ENCODE results near the gene THNSL1. TPM values are rescaled to one million over a fixed set of nuclear protein-coding genes. Genes with fewer than 3 reads are reported as not detected.

Gene THNSL1
- total and polyA plus RNA-seq, 2 of the 8 experiments (the other 6 are each of a cell fraction or from before 2014, with no cell fraction given) = 1.4 to 3.1 TPM

DNA sequence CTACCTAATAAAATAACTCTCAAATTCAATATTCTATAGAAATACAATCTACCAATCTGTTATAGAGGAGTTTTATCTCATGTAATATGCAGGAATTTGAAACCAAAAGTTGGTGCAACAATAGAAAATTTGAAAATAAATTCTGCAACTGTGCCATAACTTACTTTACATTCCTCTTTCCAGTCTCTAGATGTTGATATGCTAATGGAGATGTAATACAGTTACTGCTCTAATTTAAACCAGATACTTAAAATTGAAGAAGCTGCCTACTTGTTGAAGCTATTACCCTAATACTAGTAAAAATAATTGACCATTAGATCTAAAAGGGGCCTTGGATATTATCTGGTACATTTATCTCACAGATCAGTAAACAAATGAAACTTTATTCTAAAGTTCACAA lies 1.8 kb upstream of the THNSL1 start:
- Histone ChIP-seq H4K20me1 (replicated peaks in 1 of 2; ENCODE audit: control insufficient read depth in 1 of 2, insufficient read depth in 2 of 2, low read length in 2 of 2) (no peaks in the 10 kb centered on the region), H2AFZ (ENCODE audit: low read length) (no peak overlapping the region), H3K9me3 (ENCODE audit: insufficient read depth in 2 of 2, low read depth in 1 of 2, low read length in 1 of 2) (no peaks in the 10 kb centered on the region), H3K79me1 (ENCODE audit: low read depth, low read length) (no peaks in the 10 kb centered on the region), H3K4me3 (ENCODE audit: extremely low read depth in 1 of 4, insufficient read depth in 2 of 4, low read depth in 3 of 4, low read length in 4 of 4) (no peak overlapping the region), H3K79me2 (ENCODE audit: control insufficient read depth in 1 of 2, insufficient read depth in 2 of 2, low read length in 2 of 2) (no peaks in the 10 kb centered on the region), H3K4me1 (replicated peaks in 1 of 4; ENCODE audit: control insufficient read depth in 3 of 4, insufficient read depth in 4 of 4, low read length in 3 of 4) (peaks cover 0 to 3% (median 0%) of the 10 kb centered on the region in 4 experiments; a peak in 2 of 7 replicates), H2AK5ac (ENCODE audit: low read depth, low read length) (no peak overlapping the region), H3K14ac (ENCODE audit: insufficient read length) (no peak overlapping the region), H3K27ac (ENCODE audit: low read depth, low read length) (no peak overlapping the region), H3K9ac (replicated peaks in 1 of 4; ENCODE audit: extremely low read depth in 1 of 4, low read depth in 3 of 4, low read length in 3 of 4) (no peak overlapping the region), H3K27me3 (replicated peaks in 1 of 4; ENCODE audit: control insufficient read depth in 3 of 4, extremely low read depth in 1 of 4, insufficient read depth in 3 of 4, low read length in 3 of 4) (no peaks in the 10 kb centered on the region), H3K4ac (replicated peaks; ENCODE audit: insufficient read length, low read depth, low read length) (no peak overlapping the region), H2BK5ac (ENCODE audit: low read depth, low read length) (no peak overlapping the region), H4K91ac (replicated peaks; ENCODE audit: insufficient read length, low read length) (no peak overlapping the region), H3K4me2 (ENCODE audit: insufficient read depth in 1 of 2, low read depth in 2 of 2, low read length in 2 of 2) (no peak overlapping the region), H3K23me2 (ENCODE audit: low read depth, low read length) (peaks cover 7% of the 10 kb centered on the region), H2BK120ac (replicated peaks; ENCODE audit: low read depth, low read length) (no peak overlapping the region), H3K56ac (replicated peaks; ENCODE audit: insufficient read length, low read depth, low read length) (no peak overlapping the region), H4K8ac (ENCODE audit: extremely low read depth, insufficient read depth, low read length) (no peak overlapping the region), H3K23ac (ENCODE audit: insufficient read length) (no peak overlapping the region), H2BK12ac (ENCODE audit: low read depth, low read length) (no peak overlapping the region), H4K5ac (ENCODE audit: insufficient read length, low read depth, low read length) (no peak overlapping the region), H3K18ac (ENCODE audit: extremely low read depth, low read length) (no peak overlapping the region), H2BK20ac (ENCODE audit: low read length) (no peak overlapping the region), H2BK15ac (ENCODE audit: low read length) (no peak overlapping the region), H3K36me3 (ENCODE audit: control insufficient read depth in 2 of 4, insufficient read depth in 4 of 4, low read length in 3 of 4) (no peaks in the 10 kb centered on the region)
- FAIRE-seq (no peak), DNase-seq (ENCODE audit: low read depth in 1 of 2, low spot score in 2 of 2) (no peak)
- ChIA-PET CTCF (ENCODE audit: partially characterized antibody) (no interaction called here), POLR2A (ENCODE audit: partially characterized antibody) (no interaction called here)
- TF ChIP-seq RFX5 (IDR thresholded peaks at IDR 0.05; ENCODE audit: borderline replicate concordance, low read depth, low read length) (no peak), ZNF274 (IDR thresholded peaks at IDR 0.05; ENCODE audit: borderline replicate concordance, extremely low read depth, low read length) (no peak), EP300 (IDR thresholded peaks at IDR 0.05; ENCODE audit: borderline replicate concordance in 1 of 2, low read depth in 2 of 2, low read length in 2 of 2) (no peak), CEBPB (IDR thresholded peaks at IDR 0.05; ENCODE audit: low read depth, low read length) (no peak), SP2 (IDR thresholded peaks at IDR 0.05; ENCODE audit: low read length) (no peak), TEAD4 (IDR thresholded peaks at IDR 0.05; ENCODE audit: low read depth, low read length) (no peak), BRCA1 (IDR thresholded peaks at IDR 0.05; ENCODE audit: low read depth, low read length) (no peak), KDM1A (IDR thresholded peaks at IDR 0.05; ENCODE audit: borderline replicate concordance, low read length) (no peak), KDM4A (IDR thresholded peaks at IDR 0.05; ENCODE audit: low read depth, low read length, severe bottlenecking) (no peak), RBBP5 (IDR thresholded peaks at IDR 0.05; ENCODE audit: borderline replicate concordance, low read depth, low read length) (no peak), SP1 (IDR thresholded peaks at IDR 0.05; ENCODE audit: low read depth, low read length) (no peak)
